Fibroblast of skin of back (primary cell): ENCODE measurements around the gene BCL2.
"Not testable (repeated sequence)": the region's sequence is repeated elsewhere in the genome, so short reads cannot be mapped to it uniquely, and the experiment has no call there.

Experiments
- DNase-seq: peaks from one replicate; pipeline ENCODE4 v3.0.0-alpha.2; 2013

Gene BCL2

GRCh38 chr18:63257453-63257852 lies 62.1 kb downstream of the BCL2 start:
- DNase-seq, result no peak

GRCh38 chr18:63255435-63255834 lies 64.1 kb downstream of the BCL2 start:
- DNase-seq, result no peak

GRCh38 chr18:63254716-63255399 lies 64.7 kb downstream of the BCL2 start:
- DNase-seq, result no peak

GRCh38 chr18:63253428-63254372 lies 65.9 kb downstream of the BCL2 start:
- DNase-seq, result peak; percentile 59

GRCh38 chr18:63253014-63253413 lies 66.6 kb downstream of the BCL2 start:
- DNase-seq, result no peak

- DNase-seq, result no peak
Observed at GRCh38 chr18:63249771-63250170, 69.8 kb downstream of the BCL2 start.

- no peak for DNase-seq
Observed at GRCh38 chr18:63247926-63248325, 71.6 kb downstream of the BCL2 start.

- no peak for DNase-seq
Observed at GRCh38 chr18:63247506-63247905, 72.1 kb downstream of the BCL2 start.

GRCh38 chr18:63245600-63245999 lies 74.0 kb downstream of the BCL2 start:
- no peak for DNase-seq

GRCh38 chr18:63244607-63245006 lies 75.0 kb downstream of the BCL2 start:
- no peak for DNase-seq

GRCh38 chr18:63241760-63242159 lies 77.8 kb downstream of the BCL2 start:
- no peak for DNase-seq

- no peak for DNase-seq
Observed at GRCh38 chr18:63241317-63241712, 78.3 kb downstream of the BCL2 start.

- no peak for DNase-seq
Observed at GRCh38 chr18:63240531-63241316, 78.8 kb downstream of the BCL2 start.

- DNase-seq, result no peak
Observed at GRCh38 chr18:63238693-63239075, 80.9 kb downstream of the BCL2 start.

GRCh38 chr18:63237881-63238692 lies 81.5 kb downstream of the BCL2 start:
- DNase-seq, result peak; percentile 92

GRCh38 chr18:63236921-63237846 lies 82.4 kb downstream of the BCL2 start:
- peak; percentile 26 for DNase-seq

- no peak for DNase-seq
Observed at GRCh38 chr18:63236406-63236805, 83.2 kb downstream of the BCL2 start.

GRCh38 chr18:63235920-63236319 lies 83.6 kb downstream of the BCL2 start:
- DNase-seq, result not testable (repeated sequence)

- no peak for DNase-seq
Observed at GRCh38 chr18:63234841-63235240, 84.7 kb downstream of the BCL2 start.

GRCh38 chr18:63234432-63234831 lies 85.1 kb downstream of the BCL2 start:
- no peak for DNase-seq

- DNase-seq, result no peak
Observed at GRCh38 chr18:63233334-63233733, 86.2 kb downstream of the BCL2 start.
